ENCODE data around the gene DUSP10. TPM values are rescaled to one million over a fixed set of nuclear protein-coding genes. Genes with fewer than 3 reads are reported as not detected.

DUSP10 gene
- total RNA-seq, 1 experiment from 2014 or later, result 1.6 TPM

- no peaks in the 10 kb centered on the region for H3K27me3 Mint-ChIP-seq (ENCODE audit: low read depth)
- DNase-seq (ENCODE audit: low spot score) (no peak), ATAC-seq (no peak)
- H3K9me3 Mint-ChIP-seq, result no peaks in the 10 kb centered on the region
- H3K4me3 Mint-ChIP-seq, result no peak overlapping the region
- H3K36me3 Mint-ChIP-seq, result no peaks in the 10 kb centered on the region
- ChIA-PET CTCF (no interaction called here), POLR2A (interaction anchor here (0.7 kb wide), 1 partner anchor 125 kb away, joined by 3 read pairs; no protein-coding TSS in a partner anchor)
- no peak overlapping the region for H3K27ac Mint-ChIP-seq
- TF ChIP-seq HMGXB4 (CRISPR knock-in tag; IDR thresholded peaks at IDR 0.05), result no peak
- no peak for TF ChIP-seq TEAD1 (CRISPR knock-in tag; IDR thresholded peaks at IDR 0.05)
- no peak for TF ChIP-seq ATF3 (CRISPR knock-in tag; conservative IDR thresholded peaks at IDR 0.05)
- TF ChIP-seq STAT6 (CRISPR knock-in tag; conservative IDR thresholded peaks at IDR 0.05; ENCODE audit: low read depth), result no peak
- no peak for TF ChIP-seq ERG (CRISPR knock-in tag; IDR thresholded peaks at IDR 0.05)
- TF ChIP-seq ZNF396 (CRISPR knock-in tag; IDR thresholded peaks at IDR 0.05; ENCODE audit: borderline replicate concordance), result no peak
- TF ChIP-seq E2F1 (CRISPR knock-in tag; IDR thresholded peaks at IDR 0.05), result no peak
- no peak for TF ChIP-seq GABPB1 (CRISPR knock-in tag; IDR thresholded peaks at IDR 0.05)
- TF ChIP-seq SMAD4 (CRISPR knock-in tag; IDR thresholded peaks at IDR 0.05), result no peak
- TF ChIP-seq ZSCAN18 (CRISPR knock-in tag; IDR thresholded peaks at IDR 0.05), result no peak
- TF ChIP-seq KAT7 (CRISPR knock-in tag; IDR thresholded peaks at IDR 0.05; ENCODE audit: borderline replicate concordance), result no peak
- peaks cover 18% of the 10 kb centered on the region for H3K4me1 Mint-ChIP-seq
These were observed 72.4 kb downstream of the DUSP10 start for GRCh38 chr1:221669441-221669840.

GRCh38 chr1:221667504-221667903 is 74.4 kb downstream of the DUSP10 start:
- ATAC-seq (no peak), DNase-seq (ENCODE audit: low spot score) (no peak)
- CTCF ChIA-PET, result interaction anchor here (0.7 kb wide), 1 partner anchor 408 kb away, joined by 5 read pairs; no protein-coding TSS in a partner anchor
- H3K27me3 Mint-ChIP-seq (ENCODE audit: low read depth), result no peaks in the 10 kb centered on the region
- H3K27ac Mint-ChIP-seq, result no peak overlapping the region
- H3K36me3 Mint-ChIP-seq, result no peaks in the 10 kb centered on the region
- POLR2A ChIA-PET, result no interaction called here
- no peak overlapping the region for H3K4me3 Mint-ChIP-seq
- no peaks in the 10 kb centered on the region for H3K9me3 Mint-ChIP-seq
- H3K4me1 Mint-ChIP-seq, result peaks cover 21% of the 10 kb centered on the region
- TF ChIP-seq ETV6 (CRISPR knock-in tag; IDR thresholded peaks at IDR 0.05), result no peak
- no peak for TF ChIP-seq HMGA2 (CRISPR knock-in tag; IDR thresholded peaks at IDR 0.05)
- TF ChIP-seq ZNF425 (CRISPR knock-in tag; conservative IDR thresholded peaks at IDR 0.05), result no peak
- TF ChIP-seq JUN (CRISPR knock-in tag; IDR thresholded peaks at IDR 0.05), result no peak
- TF ChIP-seq NFYB (CRISPR knock-in tag; conservative IDR thresholded peaks at IDR 0.05; ENCODE audit: low read depth), result no peak
- no peak for TF ChIP-seq FOXP1 (CRISPR knock-in tag; IDR thresholded peaks at IDR 0.05; ENCODE audit: borderline replicate concordance)
- no peak for TF ChIP-seq CDX4 (CRISPR knock-in tag; IDR thresholded peaks at IDR 0.05; ENCODE audit: borderline replicate concordance)
- no peak for TF ChIP-seq MYBL2 (CRISPR knock-in tag; IDR thresholded peaks at IDR 0.05)
- no peak for TF ChIP-seq MLX (CRISPR knock-in tag; IDR thresholded peaks at IDR 0.05)
- no peak for TF ChIP-seq ZNF671 (CRISPR knock-in tag; IDR thresholded peaks at IDR 0.05)
- TF ChIP-seq NR2C2 (CRISPR knock-in tag; IDR thresholded peaks at IDR 0.05), result no peak
- no peak for TF ChIP-seq SMAD4 (CRISPR knock-in tag; IDR thresholded peaks at IDR 0.05)
- TF ChIP-seq ZNF423 (CRISPR knock-in tag; IDR thresholded peaks at IDR 0.05), result no peak
- no peak for TF ChIP-seq TEAD1 (CRISPR knock-in tag; IDR thresholded peaks at IDR 0.05)
